H1 (cell line): Measurements from ENCODE around the gene OGDH. TPM values are rescaled to one million over a fixed set of nuclear protein-coding genes. Genes with fewer than 3 reads are reported as not detected.

Experiments used
- CREB1 ChIP-seq: IDR thresholded peaks from 2 replicates; pipeline ENCODE4 v1.6.1; 2012; ENCODE audit warnings: inconsistent platforms
- MAFK ChIP-seq: IDR thresholded peaks from 2 replicates; pipeline ENCODE4 v1.6.1; 2012; ENCODE audit warnings: low read depth, mild to moderate bottlenecking, improper control_type of control experiment, low read length
- RNF2 ChIP-seq: fragments of 200-900, 300-1000 bp; sonication (generic); IDR thresholded peaks from 2 replicates; pipeline ENCODE4 v1.7.1; 2016; ENCODE audit warnings: borderline replicate concordance, low read depth, mild to moderate bottlenecking, antibody characterized with exemption, low read length; ENCODE audit not compliant: poor library complexity, severe bottlenecking; ENCODE audit errors: missing control alignments
- SAP30 ChIP-seq: fragments of 300-600 bp; sonication (generic); IDR thresholded peaks from 2 replicates; pipeline ENCODE4 v1.7.1; 2012; ENCODE audit warnings: low read length, moderate library complexity, mild to moderate bottlenecking, inconsistent platforms; ENCODE audit not compliant: insufficient read depth, insufficient replicate concordance
- YY1 ChIP-seq: IDR thresholded peaks from 2 replicates; pipeline ENCODE4 v1.6.1; 2011; ENCODE audit warnings: low read depth, mild to moderate bottlenecking, low read length
- ZNF274 ChIP-seq: IDR thresholded peaks from 2 replicates; pipeline ENCODE4 v1.7.0; 2012; ENCODE audit warnings: low read length, borderline replicate concordance; ENCODE audit errors: extremely low read depth
- polyA plus RNA-seq, 7 experiments: library from polyadenylated mRNA; depleted of rRNA in 3 of 7; stranded (reverse) in 5 of 7; unstranded in 2 of 7; fragments of >200 nt in 5 of 7; fragments of 200-250 nt in 2 of 7; gene quantifications; 1 replicate in 5 of 7; 2 replicates in 1 of 7; 4 replicates in 1 of 7; pipeline versions ENCODE4 v1.2.1 to v1.2.3, GENCODE V29; 2011 to 2013; ENCODE audit warnings: missing spikeins in 2 of 7, mixed read lengths in 2 of 7
- total RNA-seq: library from RNA; stranded (reverse); fragmentation: NEBNext Ultra II Directional; extraction: Animal tissue kit (Norgen Biotek cat#: 25700); gene quantifications from 2 replicates; pipeline ENCODE4 v1.2.1, GENCODE V29; 2021

Gene OGDH
- total and polyA plus RNA-seq, 2 of the 8 experiments (the other 6 are each of a cell fraction or from before 2014, with no cell fraction given), result 71.6 to 91.6 TPM

DNA sequence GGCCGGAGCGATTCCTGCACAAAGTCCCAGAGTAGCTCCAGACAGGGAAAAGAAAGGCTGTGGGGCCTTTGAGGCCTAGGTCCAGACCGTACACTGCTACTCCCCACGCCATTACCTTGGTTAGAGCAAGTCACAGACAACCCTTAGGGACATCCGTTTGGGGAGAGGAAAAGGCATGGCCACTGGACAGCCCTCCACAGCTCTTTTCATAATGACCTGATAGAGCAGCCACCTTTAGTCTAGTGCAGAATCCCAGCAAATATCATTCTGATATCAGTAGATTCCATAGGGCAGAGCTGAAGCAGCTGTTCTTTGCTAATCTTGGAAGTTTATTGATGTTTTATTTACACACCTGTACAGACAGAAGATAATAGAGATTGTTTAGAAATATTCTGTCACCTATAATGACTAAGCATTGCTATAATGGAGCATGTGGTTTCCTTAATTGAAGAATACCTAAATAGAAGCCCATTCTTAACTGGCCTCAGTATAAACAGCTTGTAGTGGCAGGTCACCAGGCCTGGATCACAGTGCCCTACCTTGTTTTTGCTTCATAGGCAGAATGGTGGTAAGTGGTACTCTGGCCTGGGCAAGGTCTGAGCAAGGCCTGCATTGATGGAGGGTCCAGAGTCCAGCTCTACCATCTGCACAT lies 27.9 kb downstream of the OGDH start (continued):
- TF ChIP-seq SAP30 (no peak), CREB1 (no peak), MAFK (no peak), ZNF274 (no peak), RNF2 (no peak), YY1 (no peak)
- TF ChIP-seq, all 59 proteins: peak for 0
